WTC11 (cell line): ENCODE results near the gene COQ6. TPM values are rescaled to one million over a fixed set of nuclear protein-coding genes. Genes with fewer than 3 reads are reported as not detected.

Source experiments
- ATAC-seq: fragments of 200-7000 bp; cut with Tn5 transposase; 2 replicates; pipeline ENCODE4 v1.10.0; 2021; ENCODE audit warnings: mild to moderate bottlenecking, moderate library complexity
- CTCF ChIA-PET: fragments of 300-600 bp; sonication (Branson Sonifier 250); formaldehyde crosslinking; loops from one replicate; lab custom pipeline; 2021; ENCODE audit warnings: antibody characterized with exemption; lab: Charles Lee
- POLR2A ChIA-PET: fragments of 350-600 bp; sonication (Branson Sonifier 250); formaldehyde crosslinking; loops from one replicate; lab custom pipeline; 2021; ENCODE audit warnings: antibody characterized with exemption; lab: Charles Lee
- DNase-seq: peaks from one replicate; pipeline ENCODE4 v3.0.0; 2021; ENCODE audit warnings: low spot score
- H3K27ac Mint-ChIP-seq: 2 replicates; pipeline ENCODE4 v1.8.0; 2021; ENCODE audit warnings: mixed read lengths
- H3K27me3 Mint-ChIP-seq: 2 replicates; pipeline ENCODE4 v1.8.0; 2021; ENCODE audit warnings: low read depth, mild to moderate bottlenecking, moderate library complexity, mixed read lengths
- H3K36me3 Mint-ChIP-seq: 2 replicates; pipeline ENCODE4 v1.8.0; 2021; ENCODE audit warnings: mixed read lengths
- H3K4me1 Mint-ChIP-seq: 2 replicates; pipeline ENCODE4 v1.8.0; 2022; ENCODE audit warnings: mixed read lengths
- H3K4me3 Mint-ChIP-seq: 2 replicates; pipeline ENCODE4 v1.8.0; 2021; ENCODE audit warnings: mild to moderate bottlenecking, moderate library complexity, mixed read lengths
- H3K9me3 Mint-ChIP-seq: 2 replicates; pipeline ENCODE4 v1.8.0; 2021; ENCODE audit warnings: mixed read lengths
- GABPB1 ChIP-seq: sonication (generic); formaldehyde crosslinking; IDR thresholded peaks from 2 replicates; pipeline ENCODE4 v1.8.1; 2023; ENCODE audit warnings: mild to moderate bottlenecking, missing genetic modification reagents
- GTF2I ChIP-seq: fragments of 250-450 bp; sonication (Bioruptor Pico); conservative IDR thresholded peaks from 2 replicates; pipeline ENCODE4 v1.4.0; 2021; ENCODE audit warnings: mild to moderate bottlenecking
- IRF2 ChIP-seq: sonication (generic); formaldehyde crosslinking; IDR thresholded peaks from 2 replicates; pipeline ENCODE4 v1.8.0; 2022; ENCODE audit warnings: low read depth, missing genetic modification reagents, borderline replicate concordance
- MYBL2 ChIP-seq: sonication (generic); formaldehyde crosslinking; IDR thresholded peaks from 2 replicates; pipeline ENCODE4 v1.8.1; 2023; ENCODE audit warnings: mild to moderate bottlenecking, moderate library complexity, missing genetic modification reagents
- NR2C2 ChIP-seq: sonication (generic); formaldehyde crosslinking; IDR thresholded peaks from 2 replicates; pipeline ENCODE4 v1.8.0; 2022; ENCODE audit warnings: mild to moderate bottlenecking, missing genetic modification reagents
- NR3C1 ChIP-seq: sonication (generic); formaldehyde crosslinking; conservative IDR thresholded peaks from 2 replicates; pipeline ENCODE4 v1.8.1; 2023; ENCODE audit warnings: low read depth, mild to moderate bottlenecking, missing genetic modification reagents
- OVOL2 ChIP-seq: fragments of 250-450 bp; sonication (Bioruptor Pico); IDR thresholded peaks from 2 replicates; pipeline ENCODE4 v1.9.0; 2021; ENCODE audit warnings: mild to moderate bottlenecking, borderline replicate concordance
- TEAD4 ChIP-seq: sonication (generic); formaldehyde crosslinking; IDR thresholded peaks from 2 replicates; pipeline ENCODE4 v1.8.0; 2022; ENCODE audit warnings: mild to moderate bottlenecking, missing genetic modification reagents
- ZNF317 ChIP-seq: sonication (generic); formaldehyde crosslinking; IDR thresholded peaks from 2 replicates; pipeline ENCODE4 v1.8.1; 2023; ENCODE audit warnings: low read depth, mild to moderate bottlenecking, moderate library complexity, missing genetic modification reagents, borderline replicate concordance
- ZNF416 ChIP-seq: fragments of 250-450 bp; sonication (Bioruptor Pico); IDR thresholded peaks from 2 replicates; pipeline ENCODE4 v1.9.0; 2021; ENCODE audit warnings: mild to moderate bottlenecking, inconsistent platforms
- total RNA-seq: library from RNA; stranded (reverse); gene quantifications from 3 replicates; pipeline ENCODE4 v1.2.3, GENCODE V29; 2021
- TF ChIP-seq, protein P1 (sequence below): sonication (generic); formaldehyde crosslinking; IDR thresholded peaks from 2 replicates; pipeline ENCODE4 v1.8.0; 2022; ENCODE audit warnings: mild to moderate bottlenecking, missing genetic modification reagents
- TF ChIP-seq, protein P2 (sequence below): fragments of 250-450 bp; sonication (Bioruptor Pico); IDR thresholded peaks from 2 replicates; pipeline ENCODE4 v2.1.2; 2022; ENCODE audit warnings: mild to moderate bottlenecking, moderate library complexity
- TF ChIP-seq, protein P3 (sequence below): sonication (generic); formaldehyde crosslinking; IDR thresholded peaks from 2 replicates; pipeline ENCODE4 v1.8.1; 2023; ENCODE audit warnings: mild to moderate bottlenecking, missing genetic modification reagents, borderline replicate concordance
- TF ChIP-seq, protein P4 (sequence below): sonication (generic); formaldehyde crosslinking; IDR thresholded peaks from 2 replicates; pipeline ENCODE4 v1.8.0; 2023; ENCODE audit warnings: mild to moderate bottlenecking, missing genetic modification reagents
- TF ChIP-seq, protein P5 (sequence below): sonication (generic); formaldehyde crosslinking; IDR thresholded peaks from 2 replicates; pipeline ENCODE4 v1.8.1; 2022; ENCODE audit warnings: low read depth, mild to moderate bottlenecking, moderate library complexity, missing genetic modification reagents, borderline replicate concordance
- TF ChIP-seq, protein P6 (sequence below): sonication (generic); formaldehyde crosslinking; conservative IDR thresholded peaks from 2 replicates; pipeline ENCODE4 v1.8.1; 2022; ENCODE audit warnings: mild to moderate bottlenecking, missing genetic modification reagents
- TF ChIP-seq, protein P7 (sequence below): sonication (generic); formaldehyde crosslinking; IDR thresholded peaks from 2 replicates; pipeline ENCODE4 v1.8.1; 2022; ENCODE audit warnings: low read depth, missing genetic modification reagents, borderline replicate concordance

Gene COQ6
- total RNA-seq, 1 experiment from 2014 or later: 10.4 TPM

DNA sequence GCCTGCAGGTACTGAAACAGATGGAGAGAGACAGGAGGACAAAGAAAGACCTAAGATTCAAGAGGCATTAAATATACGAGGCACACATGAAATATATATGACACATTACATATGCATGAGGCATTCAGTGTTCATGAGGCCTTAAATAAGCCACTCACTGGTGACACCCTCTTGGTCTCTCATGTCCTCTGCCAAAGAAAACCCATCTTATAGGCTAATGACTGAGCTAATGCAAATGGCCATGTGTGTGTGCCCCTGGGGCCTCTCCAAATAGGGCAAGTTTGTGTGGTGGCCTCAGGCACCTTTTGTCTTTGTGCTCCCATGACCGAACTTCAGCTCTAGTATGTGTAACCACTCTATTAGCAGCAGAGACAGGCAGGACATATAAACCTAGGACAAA is 18.8 kb downstream of the COQ6 start:
- no peaks in the 10 kb centered on the region for H3K27me3 Mint-ChIP-seq

DNA sequence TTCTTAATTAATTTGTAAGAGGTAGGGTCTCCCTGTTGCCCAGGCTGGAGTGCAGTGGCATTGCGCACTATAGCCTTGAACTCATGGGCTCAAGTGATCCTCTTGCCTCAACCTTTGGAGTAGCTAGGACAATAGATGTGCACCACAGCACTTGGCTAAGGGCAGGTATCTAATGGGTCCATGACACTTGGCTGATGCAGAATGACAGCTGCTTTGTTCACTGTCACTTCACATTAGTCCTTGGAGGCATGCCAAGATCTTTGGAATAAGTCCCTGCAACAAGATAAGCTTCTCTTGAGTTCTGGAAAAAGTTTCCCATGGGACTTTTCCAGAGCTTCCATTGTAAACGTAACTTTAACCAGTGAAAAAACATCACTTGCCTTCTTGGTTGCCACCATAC is 23.4 kb downstream of the COQ6 start:
- no peak overlapping the region for H3K27ac Mint-ChIP-seq

More for the DNA sequence above, 18.8 kb downstream of the COQ6 start:
- DNase-seq: no peak
- no peaks in the 10 kb centered on the region for H3K9me3 Mint-ChIP-seq
- peaks cover 6% of the 10 kb centered on the region; the same call in 1 of the 2 replicates for H3K36me3 Mint-ChIP-seq
- POLR2A ChIA-PET: interaction anchor here (0.6 kb wide), 1 partner anchor 9 kb away, joined by 4 read pairs; no protein-coding TSS in a partner anchor
- no peak for ATAC-seq
- no peaks in the 10 kb centered on the region for H3K4me1 Mint-ChIP-seq
- no peak for TF ChIP-seq NR3C1 (CRISPR knock-in tag)
- TF ChIP-seq TEAD4 (CRISPR knock-in tag): no peak
- TF ChIP-seq, protein P1, sequence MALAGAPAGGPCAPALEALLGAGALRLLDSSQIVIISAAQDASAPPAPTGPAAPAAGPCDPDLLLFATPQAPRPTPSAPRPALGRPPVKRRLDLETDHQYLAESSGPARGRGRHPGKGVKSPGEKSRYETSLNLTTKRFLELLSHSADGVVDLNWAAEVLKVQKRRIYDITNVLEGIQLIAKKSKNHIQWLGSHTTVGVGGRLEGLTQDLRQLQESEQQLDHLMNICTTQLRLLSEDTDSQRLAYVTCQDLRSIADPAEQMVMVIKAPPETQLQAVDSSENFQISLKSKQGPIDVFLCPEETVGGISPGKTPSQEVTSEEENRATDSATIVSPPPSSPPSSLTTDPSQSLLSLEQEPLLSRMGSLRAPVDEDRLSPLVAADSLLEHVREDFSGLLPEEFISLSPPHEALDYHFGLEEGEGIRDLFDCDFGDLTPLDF (CRISPR knock-in tag): no peak
- TF ChIP-seq, protein P2, sequence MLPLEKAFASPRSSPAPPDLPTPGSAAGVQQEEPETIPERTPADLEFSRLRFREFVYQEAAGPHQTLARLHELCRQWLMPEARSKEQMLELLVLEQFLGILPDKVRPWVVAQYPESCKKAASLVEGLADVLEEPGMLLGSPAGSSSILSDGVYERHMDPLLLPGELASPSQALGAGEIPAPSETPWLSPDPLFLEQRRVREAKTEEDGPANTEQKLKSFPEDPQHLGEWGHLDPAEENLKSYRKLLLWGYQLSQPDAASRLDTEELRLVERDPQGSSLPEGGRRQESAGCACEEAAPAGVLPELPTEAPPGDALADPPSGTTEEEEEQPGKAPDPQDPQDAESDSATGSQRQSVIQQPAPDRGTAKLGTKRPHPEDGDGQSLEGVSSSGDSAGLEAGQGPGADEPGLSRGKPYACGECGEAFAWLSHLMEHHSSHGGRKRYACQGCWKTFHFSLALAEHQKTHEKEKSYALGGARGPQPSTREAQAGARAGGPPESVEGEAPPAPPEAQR (CRISPR knock-in tag): no peak
- TF ChIP-seq, all 79 proteins: peak for 0
- H3K27ac Mint-ChIP-seq: no peak overlapping the region
- CTCF ChIA-PET: no interaction called here
- no peak overlapping the region for H3K4me3 Mint-ChIP-seq

DNA sequence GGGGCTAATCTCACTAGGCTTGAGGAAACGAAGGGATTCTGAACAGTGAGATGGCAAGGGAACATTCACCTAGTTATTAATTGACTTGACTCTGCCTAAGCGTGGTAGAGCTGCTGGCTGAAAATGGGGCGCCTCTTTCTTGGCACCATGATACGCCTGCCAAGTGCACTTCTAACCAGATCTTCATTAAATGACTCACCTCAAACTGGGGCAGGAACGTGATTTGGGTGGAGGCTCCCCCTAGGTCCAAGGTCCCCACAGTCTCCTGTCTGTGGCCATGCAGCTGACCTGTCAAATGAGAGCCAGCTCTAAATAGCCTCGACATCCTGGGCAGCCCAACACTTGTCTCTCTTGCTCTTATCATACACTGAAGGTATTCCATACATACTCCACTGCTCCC is 26.0 kb downstream of the COQ6 start:
- Mint-ChIP-seq H3K36me3 (no peaks in the 10 kb centered on the region), H3K4me1 (no peaks in the 10 kb centered on the region), H3K27me3 (no peaks in the 10 kb centered on the region), H3K4me3 (no peak overlapping the region), H3K9me3 (no peaks in the 10 kb centered on the region), H3K27ac (no peak overlapping the region)
- no peak for ATAC-seq
- POLR2A ChIA-PET: no interaction called here
- no peak for DNase-seq
- CTCF ChIA-PET: no interaction called here
- no peak for TF ChIP-seq MYBL2 (CRISPR knock-in tag)
- TF ChIP-seq, protein P3, sequence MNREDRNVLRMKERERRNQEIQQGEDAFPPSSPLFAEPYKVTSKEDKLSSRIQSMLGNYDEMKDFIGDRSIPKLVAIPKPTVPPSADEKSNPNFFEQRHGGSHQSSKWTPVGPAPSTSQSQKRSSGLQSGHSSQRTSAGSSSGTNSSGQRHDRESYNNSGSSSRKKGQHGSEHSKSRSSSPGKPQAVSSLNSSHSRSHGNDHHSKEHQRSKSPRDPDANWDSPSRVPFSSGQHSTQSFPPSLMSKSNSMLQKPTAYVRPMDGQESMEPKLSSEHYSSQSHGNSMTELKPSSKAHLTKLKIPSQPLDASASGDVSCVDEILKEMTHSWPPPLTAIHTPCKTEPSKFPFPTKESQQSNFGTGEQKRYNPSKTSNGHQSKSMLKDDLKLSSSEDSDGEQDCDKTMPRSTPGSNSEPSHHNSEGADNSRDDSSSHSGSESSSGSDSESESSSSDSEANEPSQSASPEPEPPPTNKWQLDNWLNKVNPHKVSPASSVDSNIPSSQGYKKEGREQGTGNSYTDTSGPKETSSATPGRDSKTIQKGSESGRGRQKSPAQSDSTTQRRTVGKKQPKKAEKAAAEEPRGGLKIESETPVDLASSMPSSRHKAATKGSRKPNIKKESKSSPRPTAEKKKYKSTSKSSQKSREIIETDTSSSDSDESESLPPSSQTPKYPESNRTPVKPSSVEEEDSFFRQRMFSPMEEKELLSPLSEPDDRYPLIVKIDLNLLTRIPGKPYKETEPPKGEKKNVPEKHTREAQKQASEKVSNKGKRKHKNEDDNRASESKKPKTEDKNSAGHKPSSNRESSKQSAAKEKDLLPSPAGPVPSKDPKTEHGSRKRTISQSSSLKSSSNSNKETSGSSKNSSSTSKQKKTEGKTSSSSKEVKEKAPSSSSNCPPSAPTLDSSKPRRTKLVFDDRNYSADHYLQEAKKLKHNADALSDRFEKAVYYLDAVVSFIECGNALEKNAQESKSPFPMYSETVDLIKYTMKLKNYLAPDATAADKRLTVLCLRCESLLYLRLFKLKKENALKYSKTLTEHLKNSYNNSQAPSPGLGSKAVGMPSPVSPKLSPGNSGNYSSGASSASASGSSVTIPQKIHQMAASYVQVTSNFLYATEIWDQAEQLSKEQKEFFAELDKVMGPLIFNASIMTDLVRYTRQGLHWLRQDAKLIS (CRISPR knock-in tag): no peak
- TF ChIP-seq, protein P4, sequence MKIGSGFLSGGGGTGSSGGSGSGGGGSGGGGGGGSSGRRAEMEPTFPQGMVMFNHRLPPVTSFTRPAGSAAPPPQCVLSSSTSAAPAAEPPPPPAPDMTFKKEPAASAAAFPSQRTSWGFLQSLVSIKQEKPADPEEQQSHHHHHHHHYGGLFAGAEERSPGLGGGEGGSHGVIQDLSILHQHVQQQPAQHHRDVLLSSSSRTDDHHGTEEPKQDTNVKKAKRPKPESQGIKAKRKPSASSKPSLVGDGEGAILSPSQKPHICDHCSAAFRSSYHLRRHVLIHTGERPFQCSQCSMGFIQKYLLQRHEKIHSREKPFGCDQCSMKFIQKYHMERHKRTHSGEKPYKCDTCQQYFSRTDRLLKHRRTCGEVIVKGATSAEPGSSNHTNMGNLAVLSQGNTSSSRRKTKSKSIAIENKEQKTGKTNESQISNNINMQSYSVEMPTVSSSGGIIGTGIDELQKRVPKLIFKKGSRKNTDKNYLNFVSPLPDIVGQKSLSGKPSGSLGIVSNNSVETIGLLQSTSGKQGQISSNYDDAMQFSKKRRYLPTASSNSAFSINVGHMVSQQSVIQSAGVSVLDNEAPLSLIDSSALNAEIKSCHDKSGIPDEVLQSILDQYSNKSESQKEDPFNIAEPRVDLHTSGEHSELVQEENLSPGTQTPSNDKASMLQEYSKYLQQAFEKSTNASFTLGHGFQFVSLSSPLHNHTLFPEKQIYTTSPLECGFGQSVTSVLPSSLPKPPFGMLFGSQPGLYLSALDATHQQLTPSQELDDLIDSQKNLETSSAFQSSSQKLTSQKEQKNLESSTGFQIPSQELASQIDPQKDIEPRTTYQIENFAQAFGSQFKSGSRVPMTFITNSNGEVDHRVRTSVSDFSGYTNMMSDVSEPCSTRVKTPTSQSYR (CRISPR knock-in tag): no peak
- no peak for TF ChIP-seq ZNF317 (CRISPR knock-in tag)
- TF ChIP-seq, protein P5, sequence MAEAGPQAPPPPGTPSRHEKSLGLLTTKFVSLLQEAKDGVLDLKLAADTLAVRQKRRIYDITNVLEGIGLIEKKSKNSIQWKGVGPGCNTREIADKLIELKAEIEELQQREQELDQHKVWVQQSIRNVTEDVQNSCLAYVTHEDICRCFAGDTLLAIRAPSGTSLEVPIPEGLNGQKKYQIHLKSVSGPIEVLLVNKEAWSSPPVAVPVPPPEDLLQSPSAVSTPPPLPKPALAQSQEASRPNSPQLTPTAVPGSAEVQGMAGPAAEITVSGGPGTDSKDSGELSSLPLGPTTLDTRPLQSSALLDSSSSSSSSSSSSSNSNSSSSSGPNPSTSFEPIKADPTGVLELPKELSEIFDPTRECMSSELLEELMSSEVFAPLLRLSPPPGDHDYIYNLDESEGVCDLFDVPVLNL: no peak
- TF ChIP-seq, protein P6, sequence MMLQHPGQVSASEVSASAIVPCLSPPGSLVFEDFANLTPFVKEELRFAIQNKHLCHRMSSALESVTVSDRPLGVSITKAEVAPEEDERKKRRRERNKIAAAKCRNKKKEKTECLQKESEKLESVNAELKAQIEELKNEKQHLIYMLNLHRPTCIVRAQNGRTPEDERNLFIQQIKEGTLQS (CRISPR knock-in tag): no peak
- TF ChIP-seq, protein P7, sequence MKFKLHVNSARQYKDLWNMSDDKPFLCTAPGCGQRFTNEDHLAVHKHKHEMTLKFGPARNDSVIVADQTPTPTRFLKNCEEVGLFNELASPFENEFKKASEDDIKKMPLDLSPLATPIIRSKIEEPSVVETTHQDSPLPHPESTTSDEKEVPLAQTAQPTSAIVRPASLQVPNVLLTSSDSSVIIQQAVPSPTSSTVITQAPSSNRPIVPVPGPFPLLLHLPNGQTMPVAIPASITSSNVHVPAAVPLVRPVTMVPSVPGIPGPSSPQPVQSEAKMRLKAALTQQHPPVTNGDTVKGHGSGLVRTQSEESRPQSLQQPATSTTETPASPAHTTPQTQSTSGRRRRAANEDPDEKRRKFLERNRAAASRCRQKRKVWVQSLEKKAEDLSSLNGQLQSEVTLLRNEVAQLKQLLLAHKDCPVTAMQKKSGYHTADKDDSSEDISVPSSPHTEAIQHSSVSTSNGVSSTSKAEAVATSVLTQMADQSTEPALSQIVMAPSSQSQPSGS: no peak
- no peak for TF ChIP-seq OVOL2 (CRISPR knock-in tag)
- TF ChIP-seq IRF2 (CRISPR knock-in tag): no peak
- TF ChIP-seq GABPB1: no peak
- no peak for TF ChIP-seq ZNF416 (CRISPR knock-in tag)

More for the DNA sequence above, 23.4 kb downstream of the COQ6 start:
- TF ChIP-seq GTF2I (CRISPR knock-in tag): no peak
- no peak for TF ChIP-seq NR2C2
- DNase-seq: no peak
- Mint-ChIP-seq H3K4me3 (no peak overlapping the region), H3K36me3 (peaks cover 5% of the 10 kb centered on the region; the same call in 1 of the 2 replicates), H3K9me3 (no peaks in the 10 kb centered on the region), H3K4me1 (no peaks in the 10 kb centered on the region), H3K27me3 (no peaks in the 10 kb centered on the region)
- ATAC-seq: no peak
- CTCF ChIA-PET: no interaction called here
- POLR2A ChIA-PET: no interaction called here
